Head of caudate nucleus (tissue), 42 donors: ENCODE measurements around the gene WDR91.

Source experiments
- DNase-seq, 42 donors: peaks; one replicate each; pipeline versions ENCODE4 v3.0.0 to v3.0.0-alpha.2; 2020 to 2021; ENCODE audit warnings: mixed read lengths in 7 of 42
- intact Hi-C: fragments of 100-400 bp; cut with DNase I; formaldehyde crosslinking; loops from one replicate; pipeline ENCODE4 v1.15.0; 2022

WDR91 gene

GRCh38 chr7:135169141-135169963 is 42.0 kb downstream of the WDR91 start:
- intact Hi-C loops: no loop called here
- DNase-seq: peak in 4 of 42 donors; percentile 30 to 64 (median 42)

- DNase-seq: no peak
- intact Hi-C loops: no loop called here
These were observed 42.7 kb downstream of the WDR91 start for GRCh38 chr7:135168489-135169140.

GRCh38 chr7:135168001-135168400 is 43.3 kb downstream of the WDR91 start:
- peak in 5 of 42 donors; percentile 11 to 63 (median 41) for DNase-seq
- intact Hi-C loops: no loop called here

- intact Hi-C loops: no loop called here
- DNase-seq: no peak
These were observed 43.9 kb downstream of the WDR91 start for GRCh38 chr7:135167365-135167917.

- intact Hi-C loops: no loop called here
- no peak for DNase-seq
These were observed 44.9 kb downstream of the WDR91 start for GRCh38 chr7:135166338-135166990.

GRCh38 chr7:135165862-135166261 is 45.5 kb downstream of the WDR91 start:
- no peak for DNase-seq
- intact Hi-C loops: no loop called here

- intact Hi-C loops: no loop called here
- DNase-seq: peak in 2 of 42 donors; percentile 36 to 73
These were observed 46.8 kb downstream of the WDR91 start for GRCh38 chr7:135164357-135165061.

- no peak for DNase-seq
- intact Hi-C loops: no loop called here
These were observed 48.8 kb downstream of the WDR91 start for GRCh38 chr7:135162382-135163001.

- DNase-seq: no peak
- intact Hi-C loops: no loop called here
These were observed 49.7 kb downstream of the WDR91 start for GRCh38 chr7:135161669-135162068.

GRCh38 chr7:135160858-135161653 is 50.3 kb downstream of the WDR91 start:
- no peak for DNase-seq
- intact Hi-C loops: no loop called here

GRCh38 chr7:135160098-135160857 is 51.0 kb downstream of the WDR91 start:
- intact Hi-C loops: no loop called here

GRCh38 chr7:135159359-135160085 is 51.8 kb downstream of the WDR91 start:
- DNase-seq: no peak
- intact Hi-C loops: no loop called here

More at GRCh38 chr7:135160098-135160857, 51.0 kb downstream of the WDR91 start:
- DNase-seq: no peak

GRCh38 chr7:135158874-135159273 is 52.5 kb downstream of the WDR91 start:
- intact Hi-C loops: no loop called here
- DNase-seq: no peak

- intact Hi-C loops: no loop called here
- DNase-seq: no peak
These were observed 53.1 kb downstream of the WDR91 start for GRCh38 chr7:135158141-135158655.

GRCh38 chr7:135156290-135156689 is 55.0 kb downstream of the WDR91 start:
- DNase-seq: no peak
- intact Hi-C loops: no loop called here

GRCh38 chr7:135154734-135155133 is 56.6 kb downstream of the WDR91 start:
- intact Hi-C loops: no loop called here
- no peak for DNase-seq
